CD4-positive, alpha-beta T cell treated with Interleukin-2 at 100 ng/mL for 4 hours (primary cell): Measurements from ENCODE around the gene ARHGEF10L.
"Not testable (repeated sequence)": the region's sequence is repeated elsewhere in the genome, so short reads cannot be mapped to it uniquely, and the experiment has no call there.

ENCODE experiments used
- DNase-seq: peaks from one replicate; pipeline ENCODE4 v3.0.0-alpha.2; 2020; ENCODE audit warnings: low spot score

ARHGEF10L gene

GRCh38 chr1:17539477-17540254 is at the start of gene ARHGEF10L:
Gene ARHGEF10L (plus strand): TSS chr1:17539698. CDS start chr1:17580596, 40,898 bp downstream.
- DNase-seq: no peak

DNA sequence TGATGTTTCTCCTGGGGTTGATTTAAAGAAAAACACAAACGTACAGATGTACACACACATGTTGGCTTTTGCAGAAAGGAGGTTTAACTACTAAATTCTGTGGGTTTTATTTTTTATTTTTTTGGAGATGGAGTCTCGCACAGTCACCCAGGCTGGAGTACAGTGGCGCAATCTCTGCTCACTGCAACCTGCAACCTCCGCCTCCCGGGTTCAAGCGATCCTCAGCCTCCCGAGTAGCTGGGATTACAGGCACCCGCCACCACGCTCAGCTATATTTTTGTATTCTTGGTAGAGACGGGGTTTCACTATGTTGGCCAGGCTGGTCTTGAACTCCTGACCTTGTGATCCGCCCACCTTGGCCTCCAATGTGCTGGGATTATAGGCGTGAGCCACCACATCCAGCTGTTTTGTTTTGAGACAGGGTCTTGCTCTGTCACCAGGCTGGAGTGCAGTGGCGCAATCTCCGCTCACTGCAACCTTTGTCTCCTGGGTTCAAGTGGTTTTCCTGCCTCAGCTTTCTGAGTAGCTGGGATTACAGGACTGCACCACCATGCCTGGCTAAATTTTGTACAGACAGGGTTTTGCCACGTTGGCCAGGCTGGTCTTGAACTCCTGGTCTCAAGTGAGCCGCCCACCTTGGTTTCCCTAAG is 49.6 kb upstream of the ARHGEF10L start:
- DNase-seq: not testable (repeated sequence)

GRCh38 chr1:17490667-17491066 is 48.8 kb upstream of the ARHGEF10L start:
- not testable (repeated sequence) for DNase-seq

GRCh38 chr1:17494114-17494729 is 45.3 kb upstream of the ARHGEF10L start:
- DNase-seq: peak; percentile 54

- DNase-seq: no peak
Observed at GRCh38 chr1:17496419-17496818, 43.1 kb upstream of the ARHGEF10L start.

DNA sequence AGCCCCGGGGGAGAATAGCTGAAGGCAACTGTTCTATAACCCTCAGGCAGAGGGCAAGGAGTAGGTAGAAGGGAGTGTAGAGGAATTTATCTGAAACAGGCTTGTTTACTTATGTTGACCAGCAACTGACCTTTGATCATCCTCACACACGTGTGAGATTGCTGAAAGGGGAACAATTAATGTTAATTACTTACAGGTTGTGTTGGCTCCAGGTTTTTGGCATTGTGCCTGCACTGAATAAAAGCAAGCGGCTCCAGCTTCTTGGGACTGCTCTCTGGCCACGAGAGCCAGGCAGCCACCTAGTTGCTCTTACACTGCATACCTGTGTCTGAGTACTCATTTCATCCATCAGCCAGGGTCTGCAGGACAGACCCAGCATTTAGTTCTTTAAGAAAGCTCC is 41.3 kb upstream of the ARHGEF10L start:
- no peak for DNase-seq

DNA sequence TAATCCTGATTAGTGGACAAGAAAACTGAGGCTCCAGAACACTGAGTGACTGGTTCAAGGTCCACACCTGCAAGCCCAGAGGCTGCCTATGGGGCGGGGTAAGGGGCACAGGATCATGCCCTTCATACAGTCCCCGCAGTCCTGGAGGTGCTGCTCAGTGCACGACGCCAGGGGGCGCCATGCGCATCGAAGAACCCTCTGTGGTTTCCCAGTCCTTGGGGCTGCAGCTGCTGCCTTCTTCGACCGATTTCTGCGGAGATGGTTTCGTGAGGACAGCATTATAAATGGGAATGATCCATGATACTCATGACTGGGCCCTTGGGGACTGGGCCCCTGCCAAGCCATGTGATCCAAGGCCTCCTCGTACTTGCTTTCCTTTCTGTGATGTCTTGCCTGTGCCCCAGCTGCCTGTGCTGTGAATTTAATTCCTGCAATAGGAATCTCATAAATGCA is 37.1 kb upstream of the ARHGEF10L start:
- peak; percentile 16 for DNase-seq

DNA sequence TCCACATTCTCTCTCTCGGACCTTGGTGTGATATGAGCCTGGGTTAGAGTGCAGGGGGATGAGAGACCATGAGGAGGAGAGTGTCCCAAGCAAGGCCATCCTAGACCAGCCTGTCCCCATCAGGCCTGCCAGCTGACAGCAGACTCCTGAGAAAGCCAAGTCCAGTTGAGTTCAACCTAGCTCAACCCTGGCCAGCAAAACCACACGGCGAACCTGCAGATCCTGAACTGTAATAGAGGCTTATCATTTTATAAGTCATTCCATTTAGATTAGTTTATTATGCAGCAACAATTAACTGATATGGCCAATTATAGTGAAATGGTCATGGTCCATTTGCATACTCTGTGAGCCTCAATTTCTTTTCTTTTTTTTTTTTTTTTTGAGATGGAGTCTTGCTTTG is 36.4 kb upstream of the ARHGEF10L start:
- no peak for DNase-seq

GRCh38 chr1:17507200-17507599 is 32.3 kb upstream of the ARHGEF10L start:
- not testable (repeated sequence) for DNase-seq

DNA sequence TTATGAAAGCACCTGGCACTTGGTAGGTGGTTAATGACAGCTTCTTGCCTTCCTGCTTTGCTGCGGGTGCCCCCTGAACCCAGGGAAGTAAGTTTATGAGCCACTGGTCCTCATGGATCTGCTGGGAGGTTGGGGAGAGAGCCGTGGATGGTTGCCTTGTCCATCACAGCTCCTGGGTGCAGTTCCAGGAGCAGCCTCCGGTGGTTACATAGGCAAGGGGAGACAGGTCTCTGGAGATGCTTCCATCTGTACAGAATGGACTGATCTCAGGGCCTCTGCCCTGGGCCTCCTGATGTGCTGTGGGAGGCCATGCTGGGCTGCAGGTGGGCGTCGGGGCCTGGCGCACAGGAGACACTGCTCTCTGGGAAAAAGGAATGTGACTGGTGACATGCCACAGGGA is 31.6 kb upstream of the ARHGEF10L start:
- no peak for DNase-seq

- DNase-seq: no peak
Observed at GRCh38 chr1:17509363-17509762, 30.1 kb upstream of the ARHGEF10L start.

GRCh38 chr1:17510138-17510537 is 29.4 kb upstream of the ARHGEF10L start:
- no peak for DNase-seq

DNA sequence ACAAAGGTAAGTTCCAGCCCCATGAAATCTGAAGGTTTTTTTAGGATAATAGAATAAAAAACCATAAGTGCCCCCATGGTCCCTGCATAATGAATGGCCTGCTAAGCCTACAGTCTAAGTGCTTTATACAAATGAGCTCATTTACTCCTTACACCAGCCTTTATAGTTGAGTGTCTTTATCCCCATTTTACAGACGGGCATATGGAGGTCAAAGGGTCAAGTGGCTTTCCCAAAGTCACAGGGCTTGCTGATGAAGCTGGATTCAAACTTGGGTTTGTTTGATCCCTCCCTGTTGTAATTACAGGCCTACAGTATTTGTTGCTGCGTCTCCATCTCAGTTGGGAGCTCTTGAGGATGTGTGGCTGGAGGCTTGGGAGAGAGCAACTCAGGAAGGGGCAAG is 28.3 kb upstream of the ARHGEF10L start:
- DNase-seq: no peak

DNA sequence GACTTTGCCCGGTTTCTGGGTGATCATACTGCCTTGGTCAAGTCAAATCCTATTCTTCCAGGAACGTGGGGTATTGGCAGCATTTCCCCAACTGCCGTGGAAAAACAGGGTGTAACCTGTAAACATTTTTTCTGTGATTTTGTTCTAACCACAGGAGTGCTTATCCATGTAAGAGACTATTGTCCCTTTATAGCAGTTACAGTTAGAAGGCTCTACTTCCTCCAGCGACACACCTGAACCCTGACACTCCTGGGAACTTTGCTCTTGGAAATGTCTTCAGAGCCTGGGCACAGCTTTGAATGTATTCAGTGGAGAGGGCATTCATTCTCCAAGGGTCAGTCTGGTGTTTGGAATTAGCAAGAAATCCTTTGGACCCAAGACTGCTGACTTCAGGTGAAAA is 26.4 kb upstream of the ARHGEF10L start:
- DNase-seq: no peak

DNA sequence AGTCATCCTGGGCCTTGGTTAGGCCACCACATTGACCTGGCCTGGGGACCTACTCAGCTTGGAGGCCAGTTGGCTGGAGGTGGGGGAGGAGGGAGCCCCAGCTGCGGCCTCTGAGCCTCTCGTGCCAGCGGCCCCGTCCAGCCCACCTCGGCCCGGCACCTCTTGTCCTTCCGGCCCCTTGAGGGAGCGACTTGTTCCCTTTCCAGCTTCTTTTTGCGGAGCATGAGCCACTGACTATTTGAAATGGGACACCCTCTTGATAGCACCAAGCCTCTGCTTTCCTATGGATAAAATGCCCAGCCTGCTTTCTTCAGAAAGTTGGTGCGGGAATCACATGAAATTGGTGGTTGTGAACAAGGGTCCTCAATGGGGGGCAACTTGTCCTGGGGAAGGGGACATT is 24.7 kb upstream of the ARHGEF10L start:
- DNase-seq: no peak

DNA sequence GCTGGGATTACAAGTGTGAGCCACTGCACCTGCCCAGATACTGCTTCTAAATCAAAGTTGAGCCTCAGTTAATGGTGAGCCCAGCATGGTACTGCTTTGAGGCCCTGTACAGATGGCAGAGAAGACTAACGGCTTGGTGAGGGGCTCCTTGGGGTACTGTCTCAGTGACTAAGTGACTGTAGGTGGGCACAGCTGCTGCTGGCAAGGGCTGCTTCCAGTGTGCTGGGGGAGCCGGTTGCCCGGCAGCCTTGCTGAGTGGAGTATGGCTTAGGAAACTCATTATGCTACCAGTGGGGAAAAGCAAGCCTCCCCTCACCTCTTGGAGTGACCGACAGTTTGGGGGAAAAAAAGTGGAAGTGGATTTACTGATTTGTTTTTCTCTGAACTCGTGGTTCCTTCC is 23.6 kb upstream of the ARHGEF10L start:
- no peak for DNase-seq

DNA sequence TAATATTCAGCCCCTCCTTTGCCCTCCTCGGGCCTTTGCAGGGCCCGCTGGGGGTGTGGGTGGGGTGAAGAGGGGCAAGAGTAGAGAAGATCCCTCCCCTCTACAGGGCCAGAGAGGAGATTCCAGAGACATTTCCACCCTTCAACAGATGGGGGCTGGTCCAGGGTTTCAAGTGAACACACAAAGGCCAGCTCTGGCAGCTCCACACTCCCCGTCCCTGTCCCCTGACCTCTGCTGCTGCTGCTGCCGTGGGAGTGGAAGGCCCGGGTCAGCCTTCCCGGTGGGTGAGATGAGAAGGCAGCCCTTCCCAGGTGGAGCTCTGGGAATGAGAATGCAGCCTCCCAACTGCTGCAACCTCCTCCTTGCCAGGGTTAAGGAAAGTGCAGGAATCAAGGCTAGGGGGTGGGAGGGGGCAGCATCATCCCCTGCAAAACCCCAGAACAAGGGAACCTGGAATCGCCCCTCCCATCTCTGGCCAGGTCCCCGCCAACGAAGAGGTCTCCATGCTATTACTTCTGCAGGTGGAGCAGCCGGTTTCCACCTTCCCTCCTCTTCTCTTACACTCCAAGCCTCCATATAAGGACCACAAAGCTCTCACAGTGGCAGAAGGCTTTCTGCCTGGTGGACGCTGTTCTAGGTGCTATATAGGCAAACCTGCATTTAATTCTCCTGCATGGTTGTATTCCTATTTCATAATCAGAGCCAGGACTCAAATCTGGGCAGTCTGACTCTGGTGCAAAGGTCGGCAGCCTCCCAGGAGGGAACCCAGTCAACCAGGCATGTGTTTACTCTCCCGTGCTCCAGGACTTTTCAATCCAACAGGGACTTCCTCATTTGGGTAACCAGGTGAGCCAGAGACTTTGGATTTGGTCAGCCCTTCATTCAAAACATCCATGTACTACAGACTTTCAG is 22.9 kb upstream of the ARHGEF10L start:
- no peak for DNase-seq

DNA sequence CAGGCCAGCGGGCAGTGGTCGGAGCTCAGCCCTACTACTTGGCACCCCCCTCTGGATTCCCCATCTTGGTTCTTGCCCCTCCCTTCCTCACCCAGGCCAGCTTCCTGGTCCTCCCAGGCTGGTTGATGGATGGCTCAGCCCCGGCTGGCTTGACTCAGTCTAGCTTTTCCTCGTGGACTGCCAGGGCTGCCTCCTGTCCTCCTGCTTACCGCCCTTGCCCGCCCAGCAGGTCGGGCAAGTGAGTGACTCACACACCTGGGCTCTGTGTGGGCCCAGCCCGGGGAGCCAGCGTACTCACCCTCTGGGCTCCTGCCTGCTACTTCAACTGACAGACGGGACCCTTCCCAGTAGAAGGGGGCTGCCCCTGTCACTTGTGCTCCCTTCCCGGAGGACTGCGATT is 19.5 kb upstream of the ARHGEF10L start:
- no peak for DNase-seq

DNA sequence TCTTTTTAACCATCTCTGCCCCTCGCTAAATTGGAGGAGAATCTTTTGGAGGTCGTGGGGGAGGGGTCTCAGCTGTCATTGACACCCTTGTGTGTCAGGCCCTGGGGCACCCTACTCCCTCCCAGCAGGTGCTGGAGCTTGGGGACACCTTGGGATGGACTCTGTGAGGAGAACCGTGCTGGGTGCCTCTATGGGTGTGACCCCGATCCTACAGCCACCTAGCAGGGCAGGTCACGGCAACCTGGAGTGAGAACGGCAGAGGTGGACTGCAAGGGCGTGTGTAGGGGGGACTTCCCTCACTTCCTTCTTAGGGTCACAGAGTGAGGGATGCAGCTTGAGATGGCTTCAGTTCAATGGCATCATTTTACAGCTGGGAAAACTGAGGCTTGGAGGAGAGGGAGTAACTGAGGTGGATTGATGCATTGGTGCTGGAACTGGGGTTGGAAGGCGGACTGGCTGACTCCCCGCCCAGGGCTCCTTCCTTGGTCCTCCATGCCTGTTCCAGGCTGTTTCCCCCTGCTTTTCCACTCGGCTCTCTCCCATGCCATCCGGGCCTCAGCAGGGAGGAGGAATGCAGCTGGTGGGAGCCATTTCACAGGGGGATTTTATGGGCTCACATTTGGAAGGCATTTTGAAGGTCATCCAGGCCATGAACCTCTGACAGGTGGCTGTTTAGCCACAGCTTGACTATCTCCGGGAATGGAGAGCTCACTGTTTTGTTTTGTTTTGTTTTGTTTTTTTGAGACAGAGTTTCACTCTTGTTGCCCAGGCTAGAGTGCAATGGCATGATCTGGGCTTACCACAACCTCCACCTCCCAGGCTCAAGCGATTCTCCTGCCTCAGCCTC is 18.8 kb upstream of the ARHGEF10L start:
- DNase-seq: no peak

- no peak for DNase-seq
Observed at GRCh38 chr1:17521946-17522612, 17.4 kb upstream of the ARHGEF10L start.
